ENCODE measurements around the gene ZNF648.
A peak's percentile ranks its signal among the peaks of the same experiment; 100 is the strongest.

Gene ZNF648

DNA sequence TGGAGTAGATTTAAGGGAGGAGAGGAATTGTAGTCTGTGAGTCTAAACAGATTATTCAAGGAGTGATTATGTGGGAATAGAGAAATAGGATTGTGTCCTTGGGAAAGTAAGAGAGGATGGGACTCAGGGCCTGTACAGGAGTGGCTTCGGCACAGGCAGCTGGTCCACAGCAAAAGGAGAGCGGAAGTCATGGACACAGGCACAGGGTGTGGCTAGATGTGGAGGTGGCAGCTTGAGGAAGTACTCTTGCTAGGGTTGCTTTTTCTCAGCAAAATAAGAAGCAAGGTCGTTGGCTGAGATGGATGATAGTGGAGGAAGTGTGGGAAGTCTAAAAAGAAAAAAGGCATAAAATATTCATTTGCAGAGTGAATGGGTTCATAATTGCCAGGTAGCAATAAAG, 18.5 kb upstream of the ZNF648 start:
- Histone ChIP-seq H3K79me2 (ENCODE audit: control insufficient read depth, insufficient read depth, low read length, poor library complexity) (no peaks in the 10 kb centered on the region), H3K9me3 (ENCODE audit: insufficient read depth, low read depth, low read length) (no peaks in the 10 kb centered on the region), H3K14ac (ENCODE audit: low read length) (no peak overlapping the region), H3K4ac (ENCODE audit: low read depth, low read length) (no peak overlapping the region), H2AK5ac (ENCODE audit: low read length) (no peak overlapping the region), H2BK5ac (ENCODE audit: low read depth, low read length, poor library complexity) (no peak overlapping the region), H3K23ac (ENCODE audit: low read length) (no peak overlapping the region), H2AFZ (ENCODE audit: insufficient read depth, low read length, poor library complexity) (no peak overlapping the region), H3K18ac (ENCODE audit: low read length) (no peak overlapping the region), H4K8ac (ENCODE audit: low read depth, low read length) (no peak overlapping the region), H2BK12ac (ENCODE audit: low read length) (no peak overlapping the region), H3K36me3 (ENCODE audit: control insufficient read depth in 1 of 2, insufficient read depth in 2 of 2, low read length in 2 of 2) (no peaks in the 10 kb centered on the region), H3K4me2 (ENCODE audit: low read length) (no peak overlapping the region), H3K4me3 (ENCODE audit: low read depth, low read length) (no peak overlapping the region), H2BK120ac (ENCODE audit: insufficient read depth, low read length, poor library complexity) (no peak overlapping the region), H4K91ac (ENCODE audit: low read depth, low read length) (no peak overlapping the region), H3K9ac (ENCODE audit: low read length) (no peak overlapping the region), H4K12ac (ENCODE audit: low read depth, low read length) (no peak overlapping the region), H3K79me1 (ENCODE audit: low read length) (no peaks in the 10 kb centered on the region), H3K4me1 (ENCODE audit: control insufficient read depth in 1 of 2, insufficient read depth in 2 of 2, low read length in 2 of 2) (no peaks in the 10 kb centered on the region), H3K27ac (ENCODE audit: low read depth, low read length) (no peak overlapping the region), H3K27me3 (ENCODE audit: insufficient read depth, low read length) (no peaks in the 10 kb centered on the region)
- DNase-seq = no peak
- WGBS (ENCODE audit: extremely low coverage, insufficient coverage, insufficient read length) = no CpG with 5 or more reads among the region's 3 CpGs

DNA sequence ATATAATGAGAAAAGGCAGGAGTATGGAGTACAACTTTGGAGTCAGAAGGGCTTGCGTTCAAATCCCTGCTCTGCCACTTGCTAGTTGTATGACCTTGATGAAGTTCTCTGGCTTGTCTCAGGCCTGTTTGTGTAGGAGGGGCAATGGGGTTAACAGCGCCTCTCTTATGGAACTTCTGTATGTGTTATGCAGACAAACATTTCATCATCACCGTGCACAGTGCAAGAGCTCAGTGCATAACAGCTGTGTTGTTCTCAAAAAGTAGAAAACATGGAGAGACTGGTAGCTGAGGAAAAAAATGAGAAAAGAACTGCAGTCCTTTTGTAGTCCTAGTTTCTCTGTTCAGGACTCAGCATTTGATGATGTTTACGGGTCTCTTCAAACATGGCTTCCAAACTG, 10.4 kb upstream of the ZNF648 start:
- Histone ChIP-seq H3K4me3 (ENCODE audit: low read depth, low read length) (no peak overlapping the region), H3K14ac (ENCODE audit: low read length) (no peak overlapping the region), H3K79me2 (ENCODE audit: control insufficient read depth, insufficient read depth, low read length, poor library complexity) (no peaks in the 10 kb centered on the region), H3K23ac (ENCODE audit: low read length) (no peak overlapping the region), H4K91ac (ENCODE audit: low read depth, low read length) (no peak overlapping the region), H3K4ac (ENCODE audit: low read depth, low read length) (no peak overlapping the region), H2BK120ac (ENCODE audit: insufficient read depth, low read length, poor library complexity) (no peak overlapping the region), H2BK12ac (ENCODE audit: low read length) (no peak overlapping the region), H2BK5ac (ENCODE audit: low read depth, low read length, poor library complexity) (no peak overlapping the region), H3K36me3 (ENCODE audit: control insufficient read depth in 1 of 2, insufficient read depth in 2 of 2, low read length in 2 of 2) (no peaks in the 10 kb centered on the region), H3K4me1 (ENCODE audit: control insufficient read depth in 1 of 2, insufficient read depth in 2 of 2, low read length in 2 of 2) (no peaks in the 10 kb centered on the region), H3K4me2 (ENCODE audit: low read length) (no peak overlapping the region), H3K27me3 (ENCODE audit: insufficient read depth, low read length) (no peaks in the 10 kb centered on the region), H2AFZ (ENCODE audit: insufficient read depth, low read length, poor library complexity) (no peak overlapping the region), H3K27ac (ENCODE audit: low read depth, low read length) (no peak overlapping the region), H3K18ac (ENCODE audit: low read length) (no peak overlapping the region), H3K79me1 (ENCODE audit: low read length) (no peaks in the 10 kb centered on the region), H3K9me3 (ENCODE audit: insufficient read depth, low read depth, low read length) (no peaks in the 10 kb centered on the region), H4K12ac (ENCODE audit: low read depth, low read length) (no peak overlapping the region), H4K8ac (ENCODE audit: low read depth, low read length) (no peak overlapping the region), H2AK5ac (ENCODE audit: low read length) (no peak overlapping the region), H3K9ac (ENCODE audit: low read length) (no peak overlapping the region)
- no CpG with 5 or more reads among the region's 4 CpGs for WGBS (ENCODE audit: extremely low coverage, insufficient coverage, insufficient read length)
- no peak for DNase-seq

DNA sequence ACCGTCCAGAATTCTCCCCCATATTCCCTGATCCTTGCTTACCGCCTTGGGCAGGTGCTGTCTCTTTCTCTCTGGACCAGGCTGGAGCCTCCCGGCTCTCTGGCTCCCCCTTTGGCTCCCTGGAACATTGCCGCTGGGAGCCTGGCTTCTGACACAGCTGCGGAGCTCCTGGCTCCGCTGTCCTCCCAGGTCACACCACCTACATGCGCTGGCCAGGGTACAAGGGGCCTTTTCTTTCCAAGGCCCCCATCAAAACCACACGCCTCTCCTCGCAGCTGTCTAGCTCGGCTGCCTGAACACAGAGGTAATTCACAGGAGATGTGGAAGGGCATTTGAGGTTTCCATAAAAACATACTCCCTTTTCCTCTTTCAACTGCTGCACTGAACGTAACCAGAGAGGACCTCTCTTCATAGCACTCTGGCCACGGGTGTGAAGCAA, 7.5 kb upstream of the ZNF648 start:
- H3K18ac ChIP-seq (ENCODE audit: low read length) = no peak overlapping the region
- H3K9me3 ChIP-seq (ENCODE audit: insufficient read depth, low read depth, low read length) = no peaks in the 10 kb centered on the region
- H2BK12ac ChIP-seq (ENCODE audit: low read length) = no peak overlapping the region
- H3K4ac ChIP-seq (ENCODE audit: low read depth, low read length) = no peak overlapping the region
- H2BK120ac ChIP-seq (ENCODE audit: insufficient read depth, low read length, poor library complexity) = no peak overlapping the region
- H3K79me1 ChIP-seq (ENCODE audit: low read length) = no peaks in the 10 kb centered on the region
- no peak overlapping the region for H4K91ac ChIP-seq (ENCODE audit: low read depth, low read length)
- H2AFZ ChIP-seq (ENCODE audit: insufficient read depth, low read length, poor library complexity) = no peak overlapping the region
- H3K36me3 ChIP-seq (ENCODE audit: control insufficient read depth in 1 of 2, insufficient read depth in 2 of 2, low read length in 2 of 2) = no peaks in the 10 kb centered on the region
- H3K4me1 ChIP-seq (ENCODE audit: control insufficient read depth in 1 of 2, insufficient read depth in 2 of 2, low read length in 2 of 2) = no peaks in the 10 kb centered on the region
- no peak overlapping the region for H3K9ac ChIP-seq (ENCODE audit: low read length)
- WGBS (ENCODE audit: extremely low coverage, insufficient coverage, insufficient read length) = no CpG with 5 or more reads among the region's 12 CpGs
- H3K79me2 ChIP-seq (ENCODE audit: control insufficient read depth, insufficient read depth, low read length, poor library complexity) = no peaks in the 10 kb centered on the region
- H4K12ac ChIP-seq (ENCODE audit: low read depth, low read length) = no peak overlapping the region
- DNase-seq = peak; percentile 64 to 78
- no peak overlapping the region for H2AK5ac ChIP-seq (ENCODE audit: low read length)
- no peak overlapping the region for H3K4me2 ChIP-seq (ENCODE audit: low read length)
- H4K8ac ChIP-seq (ENCODE audit: low read depth, low read length) = no peak overlapping the region
- no peak overlapping the region for H3K27ac ChIP-seq (ENCODE audit: low read depth, low read length)
- H2BK5ac ChIP-seq (ENCODE audit: low read depth, low read length, poor library complexity) = no peak overlapping the region
- no peak overlapping the region for H3K23ac ChIP-seq (ENCODE audit: low read length)
- H3K27me3 ChIP-seq (ENCODE audit: insufficient read depth, low read length) = no peaks in the 10 kb centered on the region
- no peak overlapping the region for H3K4me3 ChIP-seq (ENCODE audit: low read depth, low read length)
- no peak overlapping the region for H3K14ac ChIP-seq (ENCODE audit: low read length)

DNA sequence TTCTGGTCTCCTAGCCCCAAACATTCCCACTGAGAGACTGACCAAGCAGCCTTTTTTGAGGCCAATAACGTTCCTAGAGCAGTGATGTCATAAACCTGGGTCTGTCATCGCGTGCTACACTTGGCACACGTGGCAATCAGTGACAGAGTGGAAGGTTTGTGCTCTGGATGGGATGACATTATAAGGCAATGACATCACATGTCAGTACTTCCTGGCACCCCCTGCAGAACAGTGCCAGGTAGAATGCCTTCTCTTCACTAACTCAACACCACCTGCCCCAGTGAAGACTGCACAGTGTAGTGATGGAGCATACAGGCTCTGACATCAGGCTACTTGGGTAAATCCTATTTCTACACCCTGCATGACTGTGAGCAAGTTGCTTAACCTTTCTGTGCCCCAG, 5.4 kb upstream of the ZNF648 start:
- no peak for DNase-seq
- WGBS (ENCODE audit: extremely low coverage, insufficient coverage, insufficient read length) = no CpG with 5 or more reads among the region's 4 CpGs
- H3K79me2 ChIP-seq (ENCODE audit: control insufficient read depth, insufficient read depth, low read length, poor library complexity) = no peaks in the 10 kb centered on the region

More for the DNA sequence above, 5.4 kb upstream of the ZNF648 start:
- Histone ChIP-seq H3K36me3 (ENCODE audit: control insufficient read depth in 1 of 2, insufficient read depth in 2 of 2, low read length in 2 of 2) (no peaks in the 10 kb centered on the region), H3K4me1 (ENCODE audit: control insufficient read depth in 1 of 2, insufficient read depth in 2 of 2, low read length in 2 of 2) (no peaks in the 10 kb centered on the region), H4K91ac (ENCODE audit: low read depth, low read length) (no peak overlapping the region), H3K23ac (ENCODE audit: low read length) (no peak overlapping the region), H3K27ac (ENCODE audit: low read depth, low read length) (no peak overlapping the region), H3K27me3 (ENCODE audit: insufficient read depth, low read length) (no peaks in the 10 kb centered on the region), H2BK12ac (ENCODE audit: low read length) (no peak overlapping the region), H3K9me3 (ENCODE audit: insufficient read depth, low read depth, low read length) (no peaks in the 10 kb centered on the region), H3K18ac (ENCODE audit: low read length) (no peak overlapping the region), H2AFZ (ENCODE audit: insufficient read depth, low read length, poor library complexity) (no peak overlapping the region), H4K8ac (ENCODE audit: low read depth, low read length) (no peak overlapping the region), H4K12ac (ENCODE audit: low read depth, low read length) (no peak overlapping the region), H3K79me1 (ENCODE audit: low read length) (no peaks in the 10 kb centered on the region), H3K4me2 (ENCODE audit: low read length) (no peak overlapping the region), H3K9ac (ENCODE audit: low read length) (no peak overlapping the region), H3K4ac (ENCODE audit: low read depth, low read length) (no peak overlapping the region), H3K4me3 (ENCODE audit: low read depth, low read length) (no peak overlapping the region), H3K14ac (ENCODE audit: low read length) (no peak overlapping the region), H2BK5ac (ENCODE audit: low read depth, low read length, poor library complexity) (no peak overlapping the region), H2BK120ac (ENCODE audit: insufficient read depth, low read length, poor library complexity) (no peak overlapping the region), H2AK5ac (ENCODE audit: low read length) (no peak overlapping the region)
